ENCODE results near the gene SPHKAP.
"Not testable (repeated sequence)": the region's sequence is repeated elsewhere in the genome, so short reads cannot be mapped to it uniquely, and the experiment has no call there.

The SPHKAP gene

DNA sequence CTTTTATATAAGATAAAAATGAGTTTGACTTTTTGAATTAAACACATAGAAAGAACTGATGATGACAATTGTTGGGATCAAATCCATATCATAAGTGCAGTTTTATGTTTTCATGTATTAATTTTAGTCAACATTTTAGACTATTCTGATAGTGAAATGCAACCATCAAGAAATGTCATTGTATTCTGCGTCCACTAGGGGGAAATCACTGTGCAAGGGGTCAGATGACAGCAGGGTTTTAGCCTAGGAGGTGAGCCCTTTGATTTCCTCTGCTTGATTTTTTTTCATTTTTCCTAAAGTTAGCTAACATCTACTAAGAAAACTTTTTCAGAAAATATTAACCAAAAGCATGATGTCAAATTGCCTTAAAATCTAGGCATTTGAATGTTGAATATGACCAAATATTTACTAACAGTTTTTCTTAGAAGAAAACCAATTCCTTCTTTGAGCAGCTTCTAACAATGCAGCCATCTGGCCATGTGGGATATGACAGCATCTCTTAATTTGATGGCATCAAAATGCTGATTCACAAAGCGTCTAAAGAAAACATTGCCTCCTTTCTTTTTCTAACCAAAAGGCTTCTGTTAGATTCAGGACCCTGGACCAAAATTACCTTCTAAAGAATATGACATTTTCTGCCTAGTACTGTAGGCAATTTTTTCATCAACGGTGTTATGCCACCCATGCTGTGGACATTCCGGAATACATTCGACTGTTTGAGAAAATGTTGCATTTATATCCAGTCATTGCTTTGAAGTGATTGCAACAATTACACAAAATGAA is 141.5 kb downstream of the SPHKAP start:
- no peak for DNase-seq (ENCODE audit: low read depth in 1 of 2, low spot score in 1 of 2)

- no peak for DNase-seq (ENCODE audit: low read depth in 1 of 2, low spot score in 1 of 2)
These were observed 142.5 kb downstream of the SPHKAP start for GRCh38 chr2:228038967-228039366.

GRCh38 chr2:228037915-228038314 is 143.6 kb downstream of the SPHKAP start:
- DNase-seq (ENCODE audit: low read depth in 1 of 2, low spot score in 1 of 2): no peak

- DNase-seq (ENCODE audit: low read depth in 1 of 2, low spot score in 1 of 2): no peak
These were observed 157.9 kb downstream of the SPHKAP start for GRCh38 chr2:228023619-228024018.

DNA sequence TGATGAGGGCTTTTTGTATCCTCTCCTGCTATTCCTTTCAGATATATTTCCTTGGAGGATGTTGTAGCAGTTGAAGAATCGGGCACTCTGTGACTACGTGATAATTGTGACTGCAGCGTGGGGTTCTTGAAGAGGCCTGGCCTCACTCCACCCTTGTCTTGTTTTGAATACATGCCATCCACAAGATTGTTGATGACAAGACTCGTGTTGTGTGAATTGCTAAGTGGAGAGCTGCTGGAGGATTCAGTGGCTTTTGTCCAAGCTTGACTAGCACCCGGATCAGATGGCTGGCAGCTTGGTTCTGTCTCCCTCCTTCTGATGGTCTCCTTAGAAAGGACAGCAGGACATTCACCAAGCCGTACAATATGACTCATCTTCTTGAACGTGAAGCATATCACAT is 163.2 kb downstream of the SPHKAP start:
- no peak for DNase-seq (ENCODE audit: low read depth in 1 of 2, low spot score in 1 of 2)

- DNase-seq (ENCODE audit: low read depth in 1 of 2, low spot score in 1 of 2): no peak
These were observed 163.7 kb downstream of the SPHKAP start for GRCh38 chr2:228017784-228018183.

GRCh38 chr2:228016402-228016801 is 165.1 kb downstream of the SPHKAP start:
- DNase-seq (ENCODE audit: low read depth in 1 of 2, low spot score in 1 of 2): no peak

- no peak for DNase-seq (ENCODE audit: low read depth in 1 of 2, low spot score in 1 of 2)
These were observed 165.7 kb downstream of the SPHKAP start for GRCh38 chr2:228015741-228016140.

DNA sequence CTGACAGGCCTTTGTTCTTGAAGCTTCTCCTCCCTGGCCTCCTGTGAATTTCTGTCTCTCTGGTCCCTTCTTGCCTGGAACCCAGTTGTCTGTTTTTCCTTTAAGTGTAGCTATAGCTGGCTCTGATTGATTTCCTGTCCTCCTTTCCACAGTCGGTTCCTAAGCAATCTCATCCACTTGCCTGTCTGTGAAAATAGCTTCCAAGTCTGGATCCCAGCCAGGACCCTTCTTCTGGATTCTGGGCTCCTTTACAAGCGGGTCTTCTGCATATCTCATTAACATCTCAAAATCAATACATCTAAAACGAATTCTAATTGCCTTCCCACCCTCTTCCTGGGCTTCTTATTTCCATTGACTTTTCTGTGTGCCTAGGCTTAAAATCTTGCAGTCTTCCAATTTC is 185.1 kb downstream of the SPHKAP start:
- DNase-seq (ENCODE audit: low read depth in 1 of 2, low spot score in 1 of 2): no peak

DNA sequence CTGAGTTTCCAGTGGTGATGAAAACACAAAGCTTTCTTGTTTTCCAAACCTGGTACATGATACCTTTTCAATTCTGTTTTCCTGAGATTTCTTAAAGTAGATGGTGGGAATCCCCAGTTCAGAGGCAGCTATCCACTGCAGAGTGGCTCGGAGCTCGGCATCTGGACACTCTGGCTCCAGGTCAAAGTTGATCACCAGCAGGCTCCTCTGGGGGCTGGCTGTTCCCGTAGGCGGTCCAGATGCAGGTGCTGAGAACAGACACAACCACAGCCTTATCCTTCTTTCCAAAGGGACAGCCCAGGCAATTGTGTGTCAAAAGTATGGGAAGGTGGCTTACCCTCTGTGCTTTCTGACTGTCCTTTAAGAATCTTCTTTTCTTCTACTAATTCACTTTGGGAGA is 190.6 kb downstream of the SPHKAP start:
- no peak for DNase-seq (ENCODE audit: low read depth in 1 of 2, low spot score in 1 of 2)

- no peak for DNase-seq (ENCODE audit: low read depth in 1 of 2, low spot score in 1 of 2)
These were observed 208.2 kb downstream of the SPHKAP start for GRCh38 chr2:227973241-227973640.

DNA sequence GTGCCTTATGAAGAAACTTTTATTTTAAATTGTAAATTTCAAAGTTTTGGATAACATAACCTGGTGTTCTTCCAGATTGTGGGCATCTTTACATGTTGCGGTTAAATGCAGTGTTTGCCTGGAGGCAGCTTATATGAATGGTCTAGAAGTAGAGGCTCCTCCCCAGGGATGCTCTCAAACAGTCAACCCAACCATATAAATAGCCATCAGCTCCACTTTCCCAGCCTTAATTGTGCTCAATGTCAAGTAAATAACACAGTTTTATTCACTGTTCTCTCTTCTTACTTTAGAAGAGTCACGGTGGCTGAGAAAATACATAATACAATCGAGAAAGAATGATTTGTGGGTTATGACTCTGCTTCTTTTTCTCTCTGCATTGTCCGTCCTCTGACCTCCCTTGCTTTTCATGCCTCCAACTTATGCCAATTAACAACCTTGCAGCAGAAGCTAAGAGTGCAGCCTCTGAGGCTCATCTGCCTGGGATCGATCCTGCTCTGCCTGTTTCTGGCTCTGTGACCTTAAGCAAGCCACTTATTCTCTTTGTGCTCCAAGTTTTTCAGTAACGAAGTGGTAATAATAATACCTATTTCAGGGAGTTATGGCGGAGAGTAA is 209.8 kb downstream of the SPHKAP start:
- DNase-seq (ENCODE audit: low read depth in 1 of 2, low spot score in 1 of 2): no peak

- DNase-seq (ENCODE audit: low read depth in 1 of 2, low spot score in 1 of 2): no peak
These were observed 221.2 kb downstream of the SPHKAP start for GRCh38 chr2:227960317-227960716.

GRCh38 chr2:227942965-227943364 is 238.5 kb downstream of the SPHKAP start:
- DNase-seq (ENCODE audit: low read depth in 1 of 2, low spot score in 1 of 2): no peak

- DNase-seq (ENCODE audit: low read depth in 1 of 2, low spot score in 1 of 2): no peak
These were observed 239.5 kb downstream of the SPHKAP start for GRCh38 chr2:227942021-227942420.

GRCh38 chr2:227939271-227940027 is 242.0 kb downstream of the SPHKAP start:
- DNase-seq (ENCODE audit: low read depth in 1 of 2, low spot score in 1 of 2): no peak

DNA sequence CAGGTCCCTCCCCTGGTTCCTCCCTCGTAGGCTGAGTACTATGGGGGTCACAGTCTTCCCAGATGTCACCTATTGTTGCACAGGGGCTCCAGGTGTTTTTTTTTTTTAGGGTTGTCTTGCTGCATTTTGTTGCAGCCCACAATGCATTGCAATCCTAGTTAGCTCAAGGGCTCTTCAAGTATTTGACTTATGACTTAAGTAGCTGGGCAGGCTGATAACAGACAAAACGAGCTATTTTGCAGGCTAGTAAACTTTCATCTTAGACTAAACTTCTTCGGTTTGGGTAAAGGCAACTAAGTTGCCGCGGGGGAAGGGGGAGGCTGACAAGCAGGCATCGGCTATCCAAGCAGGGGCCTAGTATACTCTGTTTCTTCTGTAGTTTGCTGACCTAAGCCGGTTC is 245.2 kb downstream of the SPHKAP start:
- DNase-seq (ENCODE audit: low read depth in 1 of 2, low spot score in 1 of 2): not testable (repeated sequence)

DNA sequence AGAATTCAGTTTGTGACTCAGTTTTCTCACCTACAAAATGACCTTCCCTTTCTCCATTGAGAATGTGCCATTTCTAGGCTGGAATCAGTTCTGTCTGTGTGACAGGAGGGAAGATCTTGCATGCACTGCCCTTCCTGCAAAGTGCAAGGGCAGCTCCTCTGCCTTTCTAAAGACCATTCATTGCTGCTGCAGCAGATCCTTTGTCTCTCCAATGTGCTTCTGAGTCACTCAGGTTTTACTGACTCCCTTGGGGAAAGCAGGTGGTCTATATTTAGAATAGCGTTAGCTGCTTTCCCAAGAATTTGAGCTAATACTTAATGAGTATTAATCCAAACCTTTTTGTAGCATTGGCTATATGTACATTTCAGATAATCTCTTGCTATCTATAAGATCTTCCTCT is 247.6 kb downstream of the SPHKAP start:
- no peak for DNase-seq (ENCODE audit: low read depth in 1 of 2, low spot score in 1 of 2)

GRCh38 chr2:227932403-227932802 is 249.1 kb downstream of the SPHKAP start:
- DNase-seq (ENCODE audit: low read depth in 1 of 2, low spot score in 1 of 2): no peak

GRCh38 chr2:227932001-227932400 is 249.5 kb downstream of the SPHKAP start:
- no peak for DNase-seq (ENCODE audit: low read depth in 1 of 2, low spot score in 1 of 2)

Measured in stimulated activated CD4-positive, alpha-beta T cell treated with anti-CD3 and anti-CD28 coated beads, Interleukin-15, amount 100 ng/mL, for 1 hour (primary cell).